Left lung (tissue), 10 donors: ENCODE results near the gene TECPR1. TPM values are rescaled to one million over a fixed set of nuclear protein-coding genes. Genes with fewer than 3 reads are reported as not detected.
A peak's percentile ranks its signal among the peaks of the same experiment; 100 is the strongest.

Experiments
- ATAC-seq: fragments of 200-7000 bp; cut with Tn5 transposase; one replicate; pipeline ENCODE4 v1.9.1; 2020; ENCODE audit warnings: moderate library complexity
- DNase-seq, 4 donors: peaks; one replicate each; pipeline ENCODE4 v3.0.0-alpha.2; 2013 to 2020
- H3K27ac ChIP-seq, 2 donors: fragments of 200-600 bp; sonication (generic) in 1 of 2; one replicate each; pipeline versions ENCODE4 v1.5.0 to v1.8.0; 2020 to 2021
- H3K27me3 ChIP-seq, 2 donors: fragments of 200-600 bp; sonication (generic) in 1 of 2; one replicate each; pipeline versions ENCODE4 v1.5.0 to v1.8.0; 2020 to 2021
- H3K36me3 ChIP-seq, 2 donors: fragments of 200-600 bp; sonication (generic) in 1 of 2; one replicate each; pipeline versions ENCODE4 v1.5.0 to v1.8.0; 2020 to 2021
- H3K4me1 ChIP-seq, 2 donors: fragments of 200-600 bp; one replicate each; pipeline ENCODE4 v1.8.0; 2021
- H3K4me3 ChIP-seq, 2 donors: fragments of 200-600 bp; sonication (generic) in 1 of 2; one replicate each; pipeline versions ENCODE4 v1.5.0 to v1.8.0; 2020 to 2021; ENCODE audit warnings: mild to moderate bottlenecking in 1 of 2
- H3K9me3 ChIP-seq, 2 donors: fragments of 200-600 bp; sonication (generic) in 1 of 2; one replicate each; pipeline versions ENCODE4 v1.5.0 to v1.8.0; 2020 to 2021
- intact Hi-C, 2 donors: fragments of 100-400 bp; cut with DNase I; formaldehyde crosslinking; loops; one replicate each; pipeline versions ENCODE4 v1.11.2 to v1.14.2; 2022
- polyA plus RNA-seq, 6 donors: library from polyadenylated mRNA; unstranded; fragments of 120-200 nt; gene quantifications; one replicate each; pipeline ENCODE4 v1.2.1, GENCODE V29; 2013; ENCODE audit not compliant: insufficient read length in 6 of 6
- total RNA-seq, 2 donors: library from RNA; stranded (reverse); fragmentation: NEBNext Ultra II Directional; extraction: Animal tissue kit (Norgen Biotek cat#: 25700); gene quantifications; one replicate each; pipeline ENCODE4 v1.2.1, GENCODE V29; 2021
- TF ChIP-seq, protein P1 (sequence below), 2 donors: fragments of 200-600 bp; sonication (generic) in 1 of 2; IDR thresholded peaks; one replicate each; pipeline versions ENCODE4 v1.5.0 to v1.8.0; 2021; ENCODE audit warnings: antibody characterized with exemption in 2 of 2
- donor health status: DM: no; HTN: yes; CAD: no.
- donor health status: DM: no; HTN: no; CAD: no.

Gene TECPR1
- total and polyA plus RNA-seq, 8 donors, result 24.5 to 67.4 (median 28.7) TPM

DNA sequence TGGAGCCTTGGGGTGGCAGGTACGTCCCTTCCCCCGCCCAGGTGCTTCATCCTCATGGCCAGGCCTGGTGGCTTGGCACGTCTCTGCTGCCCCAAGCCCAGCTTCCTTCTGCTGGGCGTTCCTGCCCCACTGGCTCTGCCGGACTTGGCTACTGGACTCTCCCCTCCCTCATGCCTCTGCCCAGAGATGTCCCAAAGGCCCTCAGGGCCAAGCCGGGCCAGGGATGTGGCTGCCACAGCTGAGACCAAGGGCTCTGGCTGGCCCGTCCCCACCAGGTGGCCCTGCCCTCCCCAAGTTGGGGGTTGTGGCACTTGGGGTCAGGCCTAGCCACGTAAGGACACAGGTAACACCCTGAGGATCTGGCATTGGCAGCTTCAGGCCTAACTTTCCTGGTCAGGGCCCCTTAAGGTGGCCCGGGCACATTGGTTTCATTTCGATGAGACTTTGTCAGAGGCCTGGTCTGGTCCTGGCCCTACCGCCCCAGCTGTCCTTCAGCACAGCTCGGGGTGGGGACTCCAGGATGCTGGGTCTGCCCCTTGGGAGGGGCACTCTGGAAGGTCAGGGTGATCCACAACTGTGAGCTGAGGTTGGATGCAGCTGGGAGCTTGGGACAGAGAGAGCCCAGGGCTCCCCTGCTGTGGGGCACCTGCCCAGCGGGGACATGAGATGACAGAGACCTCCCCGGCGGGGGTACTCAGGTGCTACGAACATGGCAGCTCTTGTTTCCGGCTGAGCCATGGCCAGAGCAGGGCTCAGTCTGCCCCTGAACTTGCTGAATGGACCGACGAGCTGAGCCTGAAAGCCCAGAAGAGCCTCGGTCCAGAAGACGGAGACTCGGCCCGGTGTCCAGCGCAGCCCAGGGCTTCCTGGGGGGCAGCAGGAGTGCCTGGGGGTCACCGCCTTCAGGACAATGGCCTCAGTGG is 37.9 kb downstream of the TECPR1 start:
- peak in 2 of 4 donors; percentile 25 to 79 for DNase-seq
- Histone ChIP-seq H3K36me3 (peaks cover 0 to 34% of the 10 kb centered on the region in 2 donors), H3K9me3 (no peaks in the 10 kb centered on the region), H3K27me3 (peaks cover 0 to 28% of the 10 kb centered on the region in 2 donors), H3K27ac (no peak overlapping the region), H3K4me1 (peaks cover 0 to 8% of the 10 kb centered on the region in 2 donors), H3K4me3 (no peak overlapping the region)
- ATAC-seq, result no peak
- TF ChIP-seq, protein P1, sequence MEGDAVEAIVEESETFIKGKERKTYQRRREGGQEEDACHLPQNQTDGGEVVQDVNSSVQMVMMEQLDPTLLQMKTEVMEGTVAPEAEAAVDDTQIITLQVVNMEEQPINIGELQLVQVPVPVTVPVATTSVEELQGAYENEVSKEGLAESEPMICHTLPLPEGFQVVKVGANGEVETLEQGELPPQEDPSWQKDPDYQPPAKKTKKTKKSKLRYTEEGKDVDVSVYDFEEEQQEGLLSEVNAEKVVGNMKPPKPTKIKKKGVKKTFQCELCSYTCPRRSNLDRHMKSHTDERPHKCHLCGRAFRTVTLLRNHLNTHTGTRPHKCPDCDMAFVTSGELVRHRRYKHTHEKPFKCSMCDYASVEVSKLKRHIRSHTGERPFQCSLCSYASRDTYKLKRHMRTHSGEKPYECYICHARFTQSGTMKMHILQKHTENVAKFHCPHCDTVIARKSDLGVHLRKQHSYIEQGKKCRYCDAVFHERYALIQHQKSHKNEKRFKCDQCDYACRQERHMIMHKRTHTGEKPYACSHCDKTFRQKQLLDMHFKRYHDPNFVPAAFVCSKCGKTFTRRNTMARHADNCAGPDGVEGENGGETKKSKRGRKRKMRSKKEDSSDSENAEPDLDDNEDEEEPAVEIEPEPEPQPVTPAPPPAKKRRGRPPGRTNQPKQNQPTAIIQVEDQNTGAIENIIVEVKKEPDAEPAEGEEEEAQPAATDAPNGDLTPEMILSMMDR (IDR thresholded peaks at IDR 0.05), result no peak
- intact Hi-C loops, result no loop called here

DNA sequence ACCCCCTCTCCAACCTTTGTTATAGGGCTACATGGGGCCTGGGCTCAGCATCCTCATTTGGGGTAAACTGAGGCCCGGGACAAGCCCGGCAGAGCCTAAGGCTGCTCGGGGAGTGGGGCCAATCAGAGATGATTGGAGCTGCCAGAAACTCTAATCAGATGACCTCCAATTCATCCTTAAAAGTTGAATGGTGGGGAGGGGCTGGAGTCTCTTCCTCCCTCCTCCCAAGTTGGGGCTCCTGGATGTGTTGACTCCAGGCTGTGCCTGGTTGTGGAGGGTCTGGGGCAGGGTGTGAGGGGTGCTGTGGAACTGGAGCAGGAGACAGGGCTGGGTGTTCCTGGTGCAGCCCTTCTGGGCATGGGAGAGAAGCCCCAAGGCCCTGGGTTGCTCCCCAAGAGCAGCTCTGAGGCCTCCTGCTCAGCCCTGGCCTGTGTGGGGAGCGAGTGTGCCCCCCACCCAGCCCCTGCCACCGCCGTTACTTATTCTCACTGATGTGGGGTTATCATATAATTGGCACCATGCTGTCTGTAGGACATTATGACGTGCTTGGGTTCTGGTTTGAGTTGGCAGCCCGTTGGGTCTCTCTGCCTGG is 38.6 kb downstream of the TECPR1 start:
- ATAC-seq (no peak), DNase-seq (peak in 2 of 4 donors; percentile 21 to 28)
- Histone ChIP-seq H3K4me1 (peaks cover 0 to 8% of the 10 kb centered on the region in 2 donors), H3K27me3 (peaks cover 0 to 28% of the 10 kb centered on the region in 2 donors), H3K9me3 (no peaks in the 10 kb centered on the region), H3K27ac (no peak overlapping the region), H3K4me3 (no peak overlapping the region), H3K36me3 (peaks cover 0 to 34% of the 10 kb centered on the region in 2 donors)
- TF ChIP-seq, protein P1 (IDR thresholded peaks at IDR 0.05), result no peak
- intact Hi-C loops, result no loop called here

DNA sequence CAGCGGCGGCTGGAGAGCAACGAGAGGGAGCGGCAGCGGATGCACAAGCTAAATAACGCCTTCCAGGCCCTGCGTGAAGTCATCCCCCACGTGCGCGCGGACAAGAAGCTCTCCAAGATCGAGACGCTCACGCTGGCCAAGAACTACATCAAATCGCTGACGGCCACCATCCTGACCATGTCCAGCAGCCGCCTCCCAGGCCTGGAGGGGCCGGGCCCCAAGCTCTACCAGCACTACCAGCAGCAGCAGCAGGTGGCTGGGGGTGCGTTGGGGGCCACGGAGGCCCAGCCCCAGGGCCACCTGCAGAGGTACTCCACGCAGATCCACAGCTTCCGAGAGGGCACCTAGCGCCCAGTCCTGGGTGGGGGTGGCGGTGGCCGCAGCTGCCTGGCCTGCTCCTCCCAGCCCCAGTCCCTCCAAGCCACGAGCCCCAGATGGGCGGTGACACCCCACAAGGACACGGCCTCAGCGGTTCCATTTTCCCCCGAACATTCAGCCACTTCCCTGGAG is 39.4 kb downstream of the TECPR1 start:
- Histone ChIP-seq H3K4me3 (no peak overlapping the region), H3K27me3 (peaks cover 0 to 28% of the 10 kb centered on the region in 2 donors), H3K27ac (no peak overlapping the region), H3K4me1 (peaks cover 0 to 8% of the 10 kb centered on the region in 2 donors), H3K36me3 (peaks cover 0 to 32% of the 10 kb centered on the region in 2 donors), H3K9me3 (no peaks in the 10 kb centered on the region)
- ATAC-seq (no peak), DNase-seq (peak in 2 of 4 donors; percentile 28 to 73)
- intact Hi-C loops, result no loop called here
- TF ChIP-seq, protein P1 (IDR thresholded peaks at IDR 0.05), result no peak

DNA sequence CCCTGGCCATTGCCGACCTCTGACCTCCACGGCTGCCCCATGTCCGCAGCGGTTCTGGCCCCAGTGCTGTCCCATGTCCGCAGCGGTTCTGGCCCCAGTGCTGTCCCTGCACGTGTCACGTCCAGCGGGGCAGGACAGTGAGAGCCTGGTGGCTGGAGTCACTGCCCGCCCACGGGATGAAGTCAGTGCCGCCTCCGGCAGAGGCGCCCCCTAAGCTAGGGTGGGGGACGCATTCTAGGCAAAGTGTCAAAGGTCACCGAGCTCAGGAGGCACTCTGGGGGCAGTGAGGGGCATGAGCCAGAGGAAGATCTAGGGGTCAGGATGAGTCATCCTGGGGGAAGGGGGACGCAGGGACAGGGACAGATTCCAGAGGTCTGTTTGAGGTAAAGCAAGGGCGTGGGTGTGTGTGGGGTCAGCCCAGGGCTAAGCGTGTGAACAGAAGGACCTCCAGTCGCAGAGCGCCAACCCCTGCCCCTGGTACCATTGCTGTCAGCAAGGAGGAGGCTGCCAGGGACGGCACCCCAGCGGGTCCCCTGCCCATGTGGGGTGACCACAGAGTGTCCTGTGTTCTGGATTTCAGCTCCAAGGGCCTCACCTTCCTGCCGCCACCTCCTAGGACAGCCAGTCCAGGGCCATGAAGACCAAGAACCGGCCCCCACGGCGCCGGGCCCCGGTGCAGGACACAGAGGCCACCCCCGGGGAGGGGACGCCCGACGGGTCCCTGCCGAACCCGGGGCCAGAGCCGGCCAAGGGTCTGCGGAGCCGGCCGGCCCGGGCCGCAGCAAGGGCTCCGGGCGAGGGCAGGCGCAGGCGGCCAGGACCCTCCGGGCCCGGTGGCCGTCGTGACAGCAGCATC is 40.1 kb downstream of the TECPR1 start:
- TF ChIP-seq, protein P1 (IDR thresholded peaks at IDR 0.05), result no peak
- DNase-seq (peak in 2 of 4 donors; percentile 31 to 74), ATAC-seq (peak; percentile 23)
- Histone ChIP-seq H3K27me3 (peaks cover 0 to 28% of the 10 kb centered on the region in 2 donors), H3K9me3 (no peaks in the 10 kb centered on the region), H3K4me3 (peak overlapping the region; percentile 17 to 32), H3K36me3 (peaks cover 0 to 32% of the 10 kb centered on the region in 2 donors), H3K4me1 (peaks cover 0 to 8% of the 10 kb centered on the region in 2 donors), H3K27ac (no peak overlapping the region)
- intact Hi-C loops, result no loop called here
